ENCODE measurements around the gene CMKLR1.

Gene CMKLR1

DNA sequence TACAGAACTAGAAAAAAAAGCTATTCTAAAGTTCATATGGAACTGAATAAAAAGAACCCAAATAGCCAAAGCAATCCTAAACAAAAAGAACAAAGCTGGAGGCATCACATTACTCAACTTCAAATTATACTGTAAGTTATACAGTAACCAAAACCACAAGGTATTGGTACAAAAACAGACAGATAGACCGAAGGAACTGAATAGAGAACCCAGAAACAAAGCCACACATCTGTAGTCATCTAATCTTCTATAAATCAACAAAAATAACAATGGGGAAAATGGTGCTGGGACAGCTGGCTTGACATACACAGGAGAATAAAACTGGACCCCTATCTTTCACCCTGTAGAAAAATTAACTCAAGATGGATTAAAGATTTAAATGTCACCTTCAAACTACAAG is 38.1 kb upstream of the CMKLR1 start:
- TF ChIP-seq FOXP2 (optimal IDR thresholded peaks at IDR 0.05; ENCODE audit: control extremely low read depth, extremely low read length, insufficient read depth) = no peak
- TF ChIP-seq POLR2AphosphoS5 (IDR thresholded peaks at IDR 0.05; ENCODE audit: borderline replicate concordance, low read depth, low read length) = no peak
- TF ChIP-seq EZH2 (IDR thresholded peaks at IDR 0.05) = no peak
- Histone ChIP-seq H3K9me3 (ENCODE audit: low read depth, low read length) (no peaks in the 10 kb centered on the region), H3K27ac (no peak overlapping the region), H3K36me3 (ENCODE audit: insufficient read depth, low read length) (no peaks in the 10 kb centered on the region), H3K9ac (ENCODE audit: insufficient read length) (no peak overlapping the region), H3K4me3 (no peak overlapping the region)
- DNase-seq (ENCODE audit: low read depth, low spot score) = no peak

GRCh38 chr12:108375986-108376663 is 37.0 kb upstream of the CMKLR1 start:
- H3K36me3 ChIP-seq (ENCODE audit: insufficient read depth, low read length) = no peaks in the 10 kb centered on the region
- DNase-seq (ENCODE audit: low read depth, low spot score) = no peak
- no peak overlapping the region for H3K4me3 ChIP-seq
- H3K27ac ChIP-seq = no peak overlapping the region
- no peak for TF ChIP-seq POLR2AphosphoS5 (IDR thresholded peaks at IDR 0.05; ENCODE audit: borderline replicate concordance, low read depth, low read length)
- no peak for TF ChIP-seq EZH2 (IDR thresholded peaks at IDR 0.05)
- no peak for TF ChIP-seq FOXP2 (optimal IDR thresholded peaks at IDR 0.05; ENCODE audit: control extremely low read depth, extremely low read length, insufficient read depth)
- H3K9me3 ChIP-seq (ENCODE audit: low read depth, low read length) = no peaks in the 10 kb centered on the region
- no peak overlapping the region for H3K9ac ChIP-seq (ENCODE audit: insufficient read length)

- TF ChIP-seq EZH2 (IDR thresholded peaks at IDR 0.05) = no peak
- no peak for TF ChIP-seq POLR2AphosphoS5 (IDR thresholded peaks at IDR 0.05; ENCODE audit: borderline replicate concordance, low read depth, low read length)
- no peak for TF ChIP-seq FOXP2 (optimal IDR thresholded peaks at IDR 0.05; ENCODE audit: control extremely low read depth, extremely low read length, insufficient read depth)
- Histone ChIP-seq H3K9ac (ENCODE audit: insufficient read length) (no peak overlapping the region), H3K36me3 (ENCODE audit: insufficient read depth, low read length) (no peaks in the 10 kb centered on the region), H3K9me3 (ENCODE audit: low read depth, low read length) (no peaks in the 10 kb centered on the region), H3K27ac (no peak overlapping the region), H3K4me3 (no peak overlapping the region)
- DNase-seq (ENCODE audit: low read depth, low spot score) = no peak
These were observed 35.6 kb upstream of the CMKLR1 start for GRCh38 chr12:108374596-108375320.

GRCh38 chr12:108373111-108373510 is 34.0 kb upstream of the CMKLR1 start:
- H3K36me3 ChIP-seq (ENCODE audit: insufficient read depth, low read length) = no peaks in the 10 kb centered on the region
- H3K27ac ChIP-seq = no peak overlapping the region
- no peak overlapping the region for H3K4me3 ChIP-seq
- DNase-seq (ENCODE audit: low read depth, low spot score) = no peak
- TF ChIP-seq FOXP2 (optimal IDR thresholded peaks at IDR 0.05; ENCODE audit: control extremely low read depth, extremely low read length, insufficient read depth) (no peak), POLR2AphosphoS5 (IDR thresholded peaks at IDR 0.05; ENCODE audit: borderline replicate concordance, low read depth, low read length) (no peak), EZH2 (IDR thresholded peaks at IDR 0.05) (no peak)
- no peak overlapping the region for H3K9ac ChIP-seq (ENCODE audit: insufficient read length)
- H3K9me3 ChIP-seq (ENCODE audit: low read depth, low read length) = no peaks in the 10 kb centered on the region

- DNase-seq (ENCODE audit: low read depth, low spot score) = no peak
- Histone ChIP-seq H3K9me3 (ENCODE audit: low read depth, low read length) (no peaks in the 10 kb centered on the region), H3K4me3 (no peak overlapping the region), H3K9ac (ENCODE audit: insufficient read length) (no peak overlapping the region), H3K36me3 (ENCODE audit: insufficient read depth, low read length) (no peaks in the 10 kb centered on the region), H3K27ac (no peak overlapping the region)
- TF ChIP-seq EZH2 (IDR thresholded peaks at IDR 0.05) = no peak
- TF ChIP-seq FOXP2 (optimal IDR thresholded peaks at IDR 0.05; ENCODE audit: control extremely low read depth, extremely low read length, insufficient read depth) = no peak
- TF ChIP-seq POLR2AphosphoS5 (IDR thresholded peaks at IDR 0.05; ENCODE audit: borderline replicate concordance, low read depth, low read length) = no peak
These were observed 32.8 kb upstream of the CMKLR1 start for GRCh38 chr12:108371801-108372344.

DNA sequence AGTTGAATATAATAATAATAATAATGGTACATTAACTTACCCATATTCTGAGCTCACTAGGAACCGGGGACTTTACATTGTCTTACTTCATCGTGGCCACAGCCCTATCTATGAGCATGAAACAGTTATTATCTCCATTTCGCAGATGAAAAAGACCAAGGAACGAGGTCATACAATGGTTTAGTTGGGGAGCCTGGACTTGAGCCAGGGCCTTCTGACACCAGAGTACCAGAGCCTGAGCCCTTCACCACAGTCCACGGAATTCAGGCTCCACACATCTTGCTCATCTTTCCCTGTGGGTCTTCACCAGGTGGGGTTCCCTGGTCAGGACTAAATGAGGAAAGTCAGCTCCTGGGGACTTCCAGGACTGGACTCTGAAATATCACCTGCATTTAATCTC is 31.3 kb upstream of the CMKLR1 start:
- Histone ChIP-seq H3K4me3 (no peak overlapping the region), H3K9me3 (ENCODE audit: low read depth, low read length) (no peaks in the 10 kb centered on the region), H3K27ac (no peak overlapping the region), H3K9ac (ENCODE audit: insufficient read length) (no peak overlapping the region), H3K36me3 (ENCODE audit: insufficient read depth, low read length) (no peaks in the 10 kb centered on the region)
- no peak for DNase-seq (ENCODE audit: low read depth, low spot score)
- no peak for TF ChIP-seq FOXP2 (optimal IDR thresholded peaks at IDR 0.05; ENCODE audit: control extremely low read depth, extremely low read length, insufficient read depth)
- TF ChIP-seq POLR2AphosphoS5 (IDR thresholded peaks at IDR 0.05; ENCODE audit: borderline replicate concordance, low read depth, low read length) = no peak
- TF ChIP-seq EZH2 (IDR thresholded peaks at IDR 0.05) = no peak

DNA sequence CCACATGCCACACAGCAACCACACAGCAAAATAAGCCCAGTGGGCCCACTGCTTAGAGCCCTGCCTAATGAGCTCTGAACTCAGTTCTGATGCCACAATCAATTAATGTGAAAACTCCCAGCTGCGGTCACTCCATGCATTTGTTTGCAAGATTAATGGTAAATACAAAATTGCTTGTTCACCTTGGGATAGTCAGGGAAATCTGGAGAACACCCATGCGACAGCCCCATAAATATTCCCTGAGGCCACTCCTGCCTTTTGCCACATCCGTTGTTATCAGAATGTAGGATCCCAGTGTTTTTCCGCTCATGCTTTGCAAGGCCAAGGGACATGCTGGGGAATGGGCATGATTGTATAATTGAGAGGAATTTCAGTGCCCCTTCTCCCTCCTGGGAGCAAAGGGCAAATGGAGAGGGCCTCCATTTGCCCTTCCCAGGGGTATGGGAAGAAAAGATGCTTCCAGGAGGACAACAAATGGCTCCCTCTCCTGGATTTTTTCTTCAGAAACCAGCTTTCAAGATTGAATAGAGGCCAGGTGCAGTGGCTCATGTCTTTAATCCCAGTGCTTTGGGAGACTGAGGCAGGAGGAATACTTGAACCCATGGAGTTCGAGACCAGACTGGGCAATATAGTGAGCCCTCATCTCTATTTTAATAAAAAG is 30.8 kb upstream of the CMKLR1 start:
- no peak for DNase-seq (ENCODE audit: low read depth, low spot score)
- TF ChIP-seq FOXP2 (optimal IDR thresholded peaks at IDR 0.05; ENCODE audit: control extremely low read depth, extremely low read length, insufficient read depth) (no peak), POLR2AphosphoS5 (IDR thresholded peaks at IDR 0.05; ENCODE audit: borderline replicate concordance, low read depth, low read length) (no peak), EZH2 (IDR thresholded peaks at IDR 0.05) (no peak)
- no peaks in the 10 kb centered on the region for H3K36me3 ChIP-seq (ENCODE audit: insufficient read depth, low read length)
- no peaks in the 10 kb centered on the region for H3K9me3 ChIP-seq (ENCODE audit: low read depth, low read length)
- H3K9ac ChIP-seq (ENCODE audit: insufficient read length) = no peak overlapping the region
- no peak overlapping the region for H3K4me3 ChIP-seq
- no peak overlapping the region for H3K27ac ChIP-seq

DNA sequence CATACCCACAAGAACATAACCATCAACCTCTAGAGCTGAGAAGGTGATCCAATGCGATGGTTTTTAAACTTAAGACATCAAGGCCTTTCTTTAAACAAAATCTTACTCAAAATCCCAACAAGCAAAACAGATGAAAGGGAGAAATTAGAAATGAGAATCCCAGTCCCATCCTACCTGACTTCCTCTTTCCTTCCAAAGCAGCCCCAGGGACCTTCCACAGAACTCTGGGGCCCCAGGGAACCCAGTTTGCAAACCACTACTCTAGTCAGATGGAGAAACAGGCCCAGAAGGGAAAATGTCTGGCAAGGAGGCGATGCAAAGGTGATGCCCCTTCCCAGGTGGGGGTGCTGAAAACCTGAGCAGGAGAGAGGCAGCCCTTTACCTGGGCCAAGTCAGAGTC is 29.0 kb upstream of the CMKLR1 start:
- H3K4me3 ChIP-seq = no peak overlapping the region
- no peak for DNase-seq (ENCODE audit: low read depth, low spot score)
- no peaks in the 10 kb centered on the region for H3K36me3 ChIP-seq (ENCODE audit: insufficient read depth, low read length)
- no peak for TF ChIP-seq POLR2AphosphoS5 (IDR thresholded peaks at IDR 0.05; ENCODE audit: borderline replicate concordance, low read depth, low read length)
- TF ChIP-seq EZH2 (IDR thresholded peaks at IDR 0.05) = no peak
- no peak overlapping the region for H3K27ac ChIP-seq
- no peaks in the 10 kb centered on the region for H3K9me3 ChIP-seq (ENCODE audit: low read depth, low read length)
- no peak overlapping the region for H3K9ac ChIP-seq (ENCODE audit: insufficient read length)

Measured in SK-N-MC (cell line).